GM23338 (cell line): Measurements from ENCODE around the gene SYMPK.

ENCODE experiments used
- CREB1 ChIP-seq: fragments of 250-450 bp; sonication (Bioruptor Pico); IDR thresholded peaks from 2 replicates; pipeline ENCODE4 v1.5.0; 2020; ENCODE audit warnings: low read depth, mild to moderate bottlenecking, moderate library complexity
- CTCF ChIP-seq, 2 experiments: fragments of 200-600 bp in 1 of 2; sonication (generic) in 1 of 2; conservative IDR thresholded peaks; 2 replicates each; pipeline versions ENCODE4 v1.5.1 to v1.6.1; 2016 to 2017; ENCODE audit warnings: antibody characterized with exemption in 2 of 2, low read depth in 2 of 2, mild to moderate bottlenecking in 2 of 2, moderate library complexity in 1 of 2
- EZH2 ChIP-seq: fragments of 200-600 bp; sonication (generic); IDR thresholded peaks from one replicate; pipeline ENCODE4 v1.8.0; 2017; ENCODE audit warnings: antibody characterized with exemption, mild to moderate bottlenecking, low read depth; ENCODE audit not compliant: unreplicated experiment
- EZH2phosphoT487 ChIP-seq: fragments of 200-600 bp; sonication (generic); IDR thresholded peaks from one replicate; pipeline ENCODE4 v1.8.1; 2018; ENCODE audit warnings: antibody characterized with exemption; ENCODE audit not compliant: unreplicated experiment
- JUNB ChIP-seq: IDR thresholded peaks from one replicate; pipeline ENCODE4 v1.6.1; 2016; ENCODE audit warnings: antibody characterized with exemption; ENCODE audit not compliant: unreplicated experiment
- ZNF331 ChIP-seq: fragments of 250-450 bp; sonication (Bioruptor Pico); IDR thresholded peaks from 2 replicates; pipeline ENCODE4 v1.5.0; 2020; ENCODE audit warnings: low read depth, mild to moderate bottlenecking, moderate library complexity

GRCh38 chr19:45805719-45806118 lies 57.2 kb downstream of the SYMPK start:
- no peak for TF ChIP-seq CTCF (conservative IDR thresholded peaks at IDR 0.05; ENCODE audit: low read depth in 2 of 2)
- TF ChIP-seq JUNB, result no peak
- no peak for TF ChIP-seq EZH2phosphoT487
- TF ChIP-seq EZH2, result no peak
- TF ChIP-seq CREB1 (CRISPR knock-in tag), result no peak
- no peak for TF ChIP-seq ZNF331 (CRISPR knock-in tag)
